GM19324 (cell line): ENCODE measurements around the gene PLPP1.

Experiments
- ATAC-seq: cut with Tn5 transposase; IDR thresholded peaks from one replicate; pipeline ENCODE4 v1.9.1; 2021; ENCODE audit warnings: mild to moderate bottlenecking, moderate library complexity; ENCODE audit not compliant: unreplicated experiment, low FRiP score

PLPP1 gene

DNA sequence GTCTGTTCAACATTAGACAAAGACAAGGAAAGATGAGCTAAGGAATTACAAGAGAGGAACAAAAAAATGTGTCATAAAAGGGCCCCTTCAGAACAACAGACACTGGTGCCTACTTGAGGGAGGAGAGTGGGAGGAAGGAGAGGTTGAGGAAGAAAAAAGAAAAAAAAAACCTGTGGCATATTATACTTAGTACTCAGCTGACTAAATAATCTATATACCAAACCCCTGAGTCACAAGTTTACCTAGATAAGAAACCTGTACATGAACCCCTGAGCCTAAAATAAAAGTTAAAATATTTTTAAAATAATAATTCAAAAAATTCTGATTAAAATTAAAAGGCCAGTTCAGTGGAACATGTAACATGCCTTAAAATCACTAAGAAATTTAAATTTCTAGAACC lies 119.7 kb downstream of the PLPP1 start:
- ATAC-seq: no peak

DNA sequence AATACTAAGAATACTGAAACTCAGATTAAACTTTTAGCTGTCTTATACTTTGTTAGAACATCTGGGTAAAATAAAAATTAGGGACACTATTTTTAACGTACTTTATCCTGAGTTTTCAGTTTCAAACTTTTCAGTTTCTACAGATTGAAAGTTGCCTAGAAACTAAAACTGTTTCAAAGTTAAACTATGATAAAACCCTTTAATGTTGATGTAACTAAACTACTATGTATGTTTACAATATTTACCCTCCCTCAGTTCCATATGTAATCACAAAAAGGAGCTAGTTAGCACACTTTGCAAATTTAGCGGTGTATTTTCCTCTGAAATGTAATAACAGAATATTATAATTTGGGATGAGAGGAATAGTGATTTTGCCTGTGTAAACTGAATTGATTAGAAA lies 121.1 kb downstream of the PLPP1 start:
- ATAC-seq: no peak

DNA sequence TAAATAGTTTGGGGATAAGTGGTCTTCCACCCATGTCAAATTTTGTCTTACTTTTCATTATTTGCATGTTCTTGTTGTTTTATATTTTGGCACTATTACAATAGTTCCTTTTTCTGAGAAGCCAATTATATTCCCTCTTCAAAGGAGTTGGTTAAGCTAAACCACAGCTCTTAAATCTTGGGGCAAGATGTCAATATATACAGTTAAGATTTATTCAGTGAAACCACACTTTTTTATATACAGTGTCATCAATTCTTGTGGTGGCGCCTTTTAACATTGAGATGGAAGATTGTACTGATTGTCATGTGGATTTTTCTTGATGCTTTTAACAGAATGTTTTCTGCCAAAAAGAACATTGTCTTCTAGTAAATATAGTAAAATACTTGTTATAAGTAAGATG lies 122.9 kb downstream of the PLPP1 start:
- no peak for ATAC-seq

DNA sequence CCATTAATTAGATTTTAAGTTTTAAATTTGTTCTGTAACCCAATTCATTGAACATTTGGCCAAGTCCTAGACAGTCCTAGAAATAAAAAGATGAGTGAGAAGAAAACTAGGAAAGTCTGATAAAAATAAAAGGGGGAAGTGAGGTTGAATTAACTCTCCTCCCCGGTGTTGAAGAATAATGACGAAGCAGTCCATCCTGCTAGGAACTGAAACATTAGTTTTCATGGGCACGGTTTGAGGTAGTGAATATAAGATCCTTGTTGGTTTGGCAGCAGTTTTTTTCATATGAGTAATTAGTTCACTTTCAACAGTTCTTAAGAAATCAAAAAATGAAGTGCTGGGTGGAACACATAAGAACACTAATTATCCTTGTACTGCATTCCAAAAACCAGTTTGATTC lies 123.9 kb downstream of the PLPP1 start:
- no peak for ATAC-seq

DNA sequence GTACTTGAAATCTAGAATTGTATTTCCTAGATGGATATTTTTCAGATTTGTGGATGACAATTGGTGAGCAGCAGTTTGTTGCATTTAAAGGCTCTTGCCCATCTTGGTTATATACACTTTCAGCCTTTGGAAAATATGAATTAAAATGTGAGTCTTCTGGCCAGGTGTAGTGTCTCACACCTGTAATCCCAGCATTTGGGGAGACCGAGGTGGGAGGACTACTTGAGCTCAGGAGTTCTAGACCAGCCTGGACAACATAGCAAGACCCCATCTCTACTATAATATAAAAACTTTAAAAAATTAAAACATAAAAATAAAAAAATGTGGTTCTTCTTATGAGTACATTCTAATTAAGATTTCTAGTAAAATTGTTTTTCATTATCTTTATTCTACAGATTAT lies 125.0 kb downstream of the PLPP1 start:
- no peak for ATAC-seq

DNA sequence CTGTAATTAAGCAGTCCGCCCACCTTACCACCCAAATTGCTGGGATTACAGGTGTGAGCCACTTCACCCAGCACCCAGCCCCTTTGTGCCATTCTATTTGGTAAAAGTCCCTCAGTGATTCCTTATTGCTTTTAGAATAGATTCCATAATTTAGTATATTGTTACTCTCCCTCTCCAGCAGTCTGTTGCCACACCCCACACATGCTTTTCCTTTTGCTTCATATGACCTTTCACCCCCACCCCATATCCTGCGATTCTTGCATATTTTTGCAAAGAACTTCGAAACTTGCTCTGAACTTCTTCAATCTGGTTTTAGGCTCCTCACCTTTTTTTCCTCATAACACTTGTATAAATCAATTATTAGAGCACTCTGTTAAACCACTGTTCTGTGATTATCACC lies 126.8 kb downstream of the PLPP1 start:
- ATAC-seq: no peak

DNA sequence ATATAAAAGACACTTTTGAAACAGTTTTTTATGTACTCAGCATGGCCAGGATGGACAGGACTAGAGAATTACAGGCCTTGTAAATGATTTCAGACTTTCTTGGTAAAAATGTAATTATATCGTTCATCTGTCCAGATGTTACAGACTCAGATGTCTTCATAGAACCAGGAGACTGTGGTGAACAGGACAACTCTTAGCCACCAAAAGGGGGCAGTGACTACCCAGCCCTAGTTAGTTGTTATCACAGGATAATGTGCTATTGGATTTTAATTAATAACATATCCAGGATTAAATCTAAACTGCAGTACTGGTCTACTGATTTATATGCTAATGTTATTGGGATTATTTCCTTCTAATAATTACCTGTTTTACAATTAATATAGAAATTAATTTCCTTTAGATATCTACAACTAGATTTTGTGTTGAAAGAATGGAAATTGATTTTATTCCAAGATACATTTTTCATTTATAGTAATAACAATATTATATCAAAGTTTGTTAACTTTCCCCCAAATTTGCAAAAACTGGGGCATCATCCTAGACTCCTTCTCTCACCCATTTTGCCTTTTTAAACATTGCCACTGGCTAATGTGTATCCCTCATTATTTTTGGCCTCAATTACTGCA lies 127.6 kb downstream of the PLPP1 start:
- ATAC-seq: no peak

DNA sequence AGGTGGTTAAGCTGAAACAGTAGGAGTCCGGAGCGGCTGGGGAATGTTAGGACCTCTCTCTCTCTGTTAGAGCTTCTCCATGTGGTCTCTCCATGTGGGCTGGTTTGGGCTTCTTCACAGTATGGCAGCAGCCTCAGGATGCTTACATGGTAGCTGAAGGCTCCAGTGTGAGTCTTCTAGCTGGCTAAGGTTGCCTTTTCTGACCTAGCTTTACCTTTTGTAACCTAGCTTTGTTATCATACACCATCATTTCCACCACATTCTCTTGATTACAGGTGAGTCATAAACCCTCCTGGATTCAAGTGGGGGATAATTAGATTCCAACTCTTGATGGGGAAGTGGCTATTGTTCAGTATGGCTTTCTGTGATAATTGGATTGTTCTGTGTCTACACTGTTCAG lies 128.5 kb downstream of the PLPP1 start:
- no peak for ATAC-seq

DNA sequence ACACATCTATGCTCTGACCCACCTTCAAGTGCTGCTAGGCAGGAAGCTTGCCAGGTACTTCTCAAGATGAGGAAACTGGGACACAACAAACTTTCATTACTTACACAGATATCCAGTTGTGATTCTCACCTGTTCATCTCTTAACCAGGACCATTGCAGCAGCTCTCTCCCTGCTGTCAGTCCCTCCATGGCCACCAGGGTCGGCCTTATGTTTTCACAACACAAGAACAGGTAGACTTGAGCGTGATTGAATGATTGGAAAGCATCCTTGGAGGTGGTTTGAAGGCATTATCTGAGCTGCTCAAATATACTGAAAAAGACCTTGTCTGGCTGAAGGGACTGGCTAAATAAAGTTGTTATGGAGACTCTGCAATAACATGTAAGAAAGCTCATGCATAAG lies 132.6 kb downstream of the PLPP1 start:
- no peak for ATAC-seq

DNA sequence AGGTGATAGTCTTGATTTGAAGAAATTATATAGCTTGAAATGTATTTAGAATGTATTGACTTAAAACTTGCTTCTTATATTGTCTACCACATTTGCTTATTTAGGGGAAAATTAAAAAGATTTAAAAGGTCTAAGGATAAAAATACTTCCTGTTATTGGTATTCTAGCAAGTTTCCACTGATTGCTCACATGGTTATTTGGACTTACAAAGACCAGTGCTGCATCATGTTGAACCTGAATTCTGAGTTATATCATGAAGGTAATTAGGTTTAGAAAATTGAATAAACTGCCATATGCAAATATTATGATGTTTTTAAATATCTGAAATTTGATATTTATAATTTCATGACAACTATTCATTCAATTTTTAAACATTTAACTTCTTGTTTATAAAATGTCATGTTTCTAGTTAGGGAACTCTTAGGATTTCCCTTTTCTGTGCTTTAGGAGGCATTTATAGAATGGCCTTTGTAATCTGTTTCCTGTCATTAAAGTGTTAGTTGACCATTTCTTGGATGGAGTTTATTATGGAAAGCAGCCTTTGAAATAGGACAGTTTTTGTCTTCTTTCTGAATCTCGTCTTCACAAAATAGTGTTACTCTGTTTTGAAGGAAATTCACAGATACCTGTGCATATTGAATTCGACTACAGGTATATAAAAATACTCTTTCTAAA lies 141.1 kb downstream of the PLPP1 start:
- ATAC-seq: no peak

DNA sequence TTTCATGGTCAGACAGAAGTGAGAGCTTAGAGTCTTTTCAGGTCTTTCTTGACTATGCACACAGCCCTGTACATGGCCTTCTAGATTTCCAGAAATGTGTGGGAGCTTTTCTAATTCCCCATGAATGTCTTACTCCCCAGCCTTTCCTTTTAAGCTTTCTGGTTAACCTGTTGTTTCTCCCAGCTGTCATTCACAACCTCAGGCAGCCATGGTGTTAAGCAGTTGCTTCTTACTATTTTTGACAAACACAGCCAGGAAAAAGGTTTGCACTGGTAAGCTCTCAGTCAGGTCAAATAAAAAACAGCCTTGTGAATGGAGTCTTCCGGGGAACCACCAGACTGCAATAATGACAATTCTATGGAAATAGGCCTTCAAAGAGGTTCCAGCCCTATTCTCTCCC lies 142.1 kb downstream of the PLPP1 start:
- no peak for ATAC-seq

DNA sequence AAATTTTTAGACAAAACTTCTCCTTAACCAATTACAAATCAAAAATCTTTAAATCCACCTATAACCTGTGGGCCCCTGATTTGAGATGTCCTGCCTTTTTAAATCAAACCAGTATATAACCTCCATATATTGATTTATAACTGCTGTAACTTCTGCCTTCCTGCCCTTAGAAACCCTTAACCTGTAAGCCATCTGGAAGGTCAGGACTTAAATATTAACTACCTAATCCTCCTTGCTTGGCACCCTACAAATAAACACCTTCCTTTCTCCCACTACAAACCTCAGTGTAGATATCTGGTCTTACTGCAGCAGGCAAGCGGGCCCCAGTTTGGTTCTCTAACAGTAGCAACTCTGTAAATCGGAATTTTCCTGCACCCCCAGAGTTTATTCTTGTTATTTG lies 143.1 kb downstream of the PLPP1 start:
- ATAC-seq: no peak

DNA sequence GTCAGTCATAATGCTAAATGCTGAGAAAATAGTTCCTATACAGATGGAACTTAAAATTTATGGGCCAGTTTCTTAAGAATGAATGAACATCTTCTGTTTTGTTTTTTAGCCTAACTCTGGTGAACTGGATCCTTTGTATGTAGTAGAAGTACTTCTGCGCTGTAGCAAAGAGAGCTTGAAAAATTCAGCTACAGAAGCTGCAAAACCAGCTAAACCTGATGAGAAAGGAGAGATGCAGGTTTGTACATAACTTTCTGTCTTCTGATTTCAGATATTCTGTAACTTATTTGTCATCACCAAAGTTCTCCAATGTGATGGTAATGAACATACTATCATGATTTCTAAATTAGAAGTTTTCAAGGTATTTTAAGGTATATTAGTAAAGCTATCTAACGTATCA lies 146.9 kb downstream of the PLPP1 start:
- ATAC-seq: no peak

DNA sequence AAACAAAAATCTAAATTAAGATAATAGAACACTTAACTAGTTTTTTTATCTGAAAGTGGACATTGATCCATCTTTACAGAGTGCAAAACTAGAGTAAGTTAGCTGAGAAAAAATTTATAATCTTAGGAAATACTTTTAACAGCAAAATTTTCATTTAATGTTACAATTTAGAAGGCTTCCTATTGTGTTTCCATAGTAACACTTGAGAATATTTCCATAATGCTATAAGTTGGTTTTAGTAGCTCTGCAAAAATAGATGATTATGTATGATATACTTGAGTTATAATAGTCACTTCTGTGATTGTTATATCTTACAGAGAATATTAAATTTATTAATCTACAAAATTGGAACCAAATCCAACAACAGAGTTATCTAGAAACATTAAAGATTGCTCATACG lies 148.4 kb downstream of the PLPP1 start:
- no peak for ATAC-seq

DNA sequence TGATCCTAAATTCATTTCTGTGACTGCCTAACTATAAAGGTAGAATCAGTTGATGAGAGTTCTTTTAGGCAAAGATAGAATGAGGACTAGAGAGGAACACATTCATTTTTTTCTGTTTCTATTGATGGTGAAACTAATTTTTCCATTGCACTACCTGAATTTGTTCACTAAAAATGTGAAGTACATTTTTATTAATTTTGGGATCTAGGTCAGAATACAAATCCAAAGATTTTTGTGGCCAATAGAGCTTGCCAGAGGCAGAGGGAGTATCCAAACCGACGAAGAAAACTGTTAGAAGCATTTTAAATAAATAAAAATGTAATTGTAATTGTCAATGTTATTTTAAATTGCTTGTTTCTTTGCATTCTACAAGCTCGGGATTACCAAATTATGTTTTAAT lies 148.9 kb downstream of the PLPP1 start:
- ATAC-seq: no peak

DNA sequence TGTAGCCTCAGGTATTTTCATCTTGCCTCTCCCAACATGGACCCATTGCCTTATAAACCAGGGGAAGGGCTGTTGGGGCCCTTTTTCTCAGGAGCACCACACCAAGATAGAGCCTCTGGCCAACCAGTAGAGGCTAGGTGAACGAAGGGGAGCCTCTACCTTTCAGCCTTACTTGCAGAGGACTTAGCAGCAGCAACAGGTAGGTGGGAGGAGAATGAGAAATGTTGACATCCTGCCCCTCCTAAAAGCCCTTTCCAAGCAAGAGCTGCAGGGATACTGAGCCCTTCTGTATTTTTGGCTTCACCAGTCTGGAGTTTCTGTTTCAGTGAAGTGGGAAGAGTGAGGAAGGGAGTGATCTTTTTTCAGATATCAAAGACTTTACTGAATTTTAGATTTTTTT lies 149.5 kb downstream of the PLPP1 start:
- ATAC-seq: no peak

DNA sequence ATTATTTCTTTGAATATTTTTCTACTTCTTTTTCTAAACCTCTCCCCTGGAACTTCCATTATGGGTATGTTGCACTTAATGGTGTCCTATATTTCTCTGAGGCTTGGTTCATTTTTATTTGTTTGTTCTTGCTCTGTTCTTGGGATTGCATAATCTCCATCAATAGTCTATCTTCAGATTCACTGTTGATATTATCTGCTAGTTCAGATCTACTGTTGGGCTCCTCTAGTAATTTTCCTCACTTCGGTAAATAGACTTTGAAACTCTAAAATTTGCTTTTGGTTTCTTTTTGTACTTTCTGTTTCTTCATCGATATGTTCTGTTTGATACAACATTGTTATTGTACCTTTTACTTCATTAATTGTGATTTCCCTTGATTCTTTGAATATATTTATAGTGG lies 150.7 kb downstream of the PLPP1 start:
- no peak for ATAC-seq

DNA sequence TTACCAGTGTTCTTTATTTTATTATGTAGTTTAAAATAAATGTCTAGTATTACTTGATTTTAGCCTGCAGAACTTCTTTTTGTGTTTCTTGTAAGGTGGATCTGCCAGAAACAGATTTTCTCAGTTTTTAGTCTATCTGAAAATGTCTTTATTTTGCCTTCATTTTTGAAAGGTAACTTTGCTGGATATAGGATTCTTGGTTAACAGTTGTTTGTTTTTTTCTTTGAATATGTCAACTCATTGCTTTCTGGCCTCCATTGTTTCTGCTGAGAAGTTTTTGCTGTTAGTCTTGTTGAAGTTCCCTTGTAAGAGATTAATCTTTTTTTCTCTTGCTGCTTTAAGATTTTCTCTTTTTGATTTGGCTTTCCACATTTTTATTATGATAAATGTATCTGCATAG lies 151.5 kb downstream of the PLPP1 start:
- no peak for ATAC-seq

DNA sequence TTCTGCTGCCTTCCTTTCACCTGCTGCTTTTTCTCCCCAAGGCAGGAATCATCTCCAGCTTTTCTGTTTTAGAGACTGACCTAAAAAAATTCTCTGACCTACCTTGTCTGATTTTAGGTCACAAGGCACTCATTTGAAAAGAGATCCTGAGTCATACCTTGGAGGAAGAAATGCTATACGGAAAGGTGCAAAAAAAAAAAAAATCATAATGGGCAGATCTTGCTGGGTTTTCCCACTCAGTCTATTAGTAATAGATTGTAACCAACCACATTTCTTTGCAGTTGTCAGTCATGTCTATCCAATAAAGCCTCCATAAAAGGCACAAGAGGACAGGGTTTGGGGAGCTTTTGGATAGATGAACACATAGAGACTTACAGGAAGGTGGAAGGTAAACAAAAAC lies 157.0 kb downstream of the PLPP1 start:
- ATAC-seq: no peak
